GM12874 (cell line): ENCODE results near the gene ZER1.

Experiments
- CTCF ChIP-seq: IDR thresholded peaks from 2 replicates; pipeline ENCODE4 v1.5.1; 2011; ENCODE audit warnings: low read depth, mild to moderate bottlenecking, control low read depth, low read length, moderate library complexity; ENCODE audit not compliant: insufficient read depth

Gene ZER1

GRCh38 chr9:128703616-128704355, 67.9 kb downstream of the ZER1 start:
- no peak for TF ChIP-seq CTCF

DNA sequence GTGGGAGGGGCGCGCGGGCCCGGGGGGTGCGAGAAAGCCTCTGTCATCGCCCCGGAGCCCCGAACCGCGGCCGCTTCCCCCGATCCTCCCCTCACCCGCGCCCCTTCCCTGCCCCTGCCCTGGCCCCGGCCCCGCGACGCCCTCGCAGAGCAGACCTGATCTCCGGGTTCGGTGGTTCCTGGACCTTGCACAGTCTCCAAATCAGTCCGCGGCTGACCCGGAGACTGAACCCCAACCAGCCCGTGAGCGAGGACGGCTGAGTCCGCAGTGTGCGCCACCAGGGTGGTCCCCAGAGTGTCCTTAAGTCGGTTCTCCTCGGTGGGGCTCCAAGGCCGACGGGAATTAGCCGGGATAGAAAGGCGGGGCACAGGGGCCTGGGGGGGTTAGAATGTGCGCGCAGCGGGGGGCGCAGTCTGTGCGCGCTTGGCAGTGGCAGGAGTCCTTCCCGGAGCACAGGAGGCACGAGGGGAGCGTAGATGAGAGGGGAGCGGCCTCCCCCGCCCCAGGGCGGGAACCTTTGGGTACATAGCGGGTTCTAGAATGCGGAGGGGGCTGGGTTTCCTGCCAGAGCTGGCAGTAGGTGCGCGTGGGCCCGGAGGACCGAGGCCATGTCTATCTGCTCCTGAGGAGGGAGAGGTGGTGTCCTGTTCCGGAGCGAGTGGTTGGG, 68.6 kb downstream of the ZER1 start:
- no peak for TF ChIP-seq CTCF

DNA sequence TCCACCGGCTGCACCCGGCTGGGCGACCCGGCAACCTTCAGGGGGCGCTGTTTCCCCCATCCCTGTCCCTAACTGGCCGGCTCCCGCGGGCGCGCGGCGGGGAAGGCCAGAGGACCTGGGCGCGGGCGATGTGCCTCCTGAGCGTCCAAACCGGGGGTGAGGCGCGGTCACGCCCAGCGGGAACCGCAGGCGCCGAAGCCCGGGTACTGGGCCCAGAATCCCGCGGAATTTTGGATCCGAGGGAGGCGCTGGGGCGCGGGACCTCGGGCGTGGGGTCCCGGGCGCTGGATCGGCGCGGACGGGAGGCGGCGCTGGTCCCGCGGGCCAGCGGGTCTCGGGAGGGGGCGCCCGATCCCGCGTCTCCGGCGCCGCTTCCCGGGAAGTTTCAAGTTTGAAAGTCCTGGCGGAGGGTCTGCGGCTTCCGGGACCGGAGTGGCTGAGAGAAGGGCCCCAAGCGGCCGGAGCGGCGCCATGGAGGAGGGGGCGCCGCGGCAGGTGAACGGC, 69.2 kb downstream of the ZER1 start, which contains the start of gene PKN3:
TSS of gene PKN3 (plus strand) at position 59 of the 504 bp plus-strand sequence. CDS start at position 472, 413 bp downstream.
- peak; percentile 93 for TF ChIP-seq CTCF

DNA sequence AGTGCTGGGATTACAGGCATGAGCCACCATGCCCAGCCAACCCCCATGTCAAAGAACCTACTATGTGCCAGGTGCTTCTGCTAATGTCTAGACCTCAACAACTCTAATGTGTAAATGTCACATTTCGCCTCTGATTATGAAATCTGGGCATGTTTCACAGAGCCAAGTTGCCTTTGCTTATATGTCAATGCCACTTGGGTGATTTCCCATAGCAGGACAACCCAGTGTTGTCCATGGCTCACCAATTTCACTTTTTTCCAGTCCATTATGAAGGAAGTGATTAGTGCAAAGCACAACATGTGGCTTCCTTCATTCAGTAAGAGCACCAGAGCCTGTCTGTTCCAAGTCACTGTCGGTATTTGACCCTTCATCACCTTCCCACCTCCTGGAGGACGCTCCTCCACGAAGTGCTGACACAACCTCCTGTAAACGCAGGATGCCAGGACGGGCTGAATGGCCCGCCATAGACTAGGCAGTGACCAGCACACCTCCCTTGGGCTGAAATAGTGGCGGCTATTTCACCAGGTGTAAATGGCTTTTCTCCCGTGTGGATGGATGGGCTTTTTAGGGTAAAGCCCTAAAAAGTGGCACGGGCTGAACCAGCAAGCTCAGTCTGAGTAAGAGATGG, 70.4 kb downstream of the ZER1 start:
- TF ChIP-seq CTCF = no peak

- TF ChIP-seq CTCF = no peak
Observed at GRCh38 chr9:128696923-128697707, 74.6 kb downstream of the ZER1 start.

- no peak for TF ChIP-seq CTCF
Observed at GRCh38 chr9:128694344-128694743, 77.4 kb downstream of the ZER1 start.

- TF ChIP-seq CTCF = no peak
Observed at GRCh38 chr9:128690684-128691034, 81.1 kb downstream of the ZER1 start.
